ENCODE data around the gene DLGAP1. TPM values are rescaled to one million over a fixed set of nuclear protein-coding genes. Genes with fewer than 3 reads are reported as not detected.

DLGAP1 gene
- total and polyA plus RNA-seq, 9 donors: 2.0 to 42.7 (median 3.8) TPM

DNA sequence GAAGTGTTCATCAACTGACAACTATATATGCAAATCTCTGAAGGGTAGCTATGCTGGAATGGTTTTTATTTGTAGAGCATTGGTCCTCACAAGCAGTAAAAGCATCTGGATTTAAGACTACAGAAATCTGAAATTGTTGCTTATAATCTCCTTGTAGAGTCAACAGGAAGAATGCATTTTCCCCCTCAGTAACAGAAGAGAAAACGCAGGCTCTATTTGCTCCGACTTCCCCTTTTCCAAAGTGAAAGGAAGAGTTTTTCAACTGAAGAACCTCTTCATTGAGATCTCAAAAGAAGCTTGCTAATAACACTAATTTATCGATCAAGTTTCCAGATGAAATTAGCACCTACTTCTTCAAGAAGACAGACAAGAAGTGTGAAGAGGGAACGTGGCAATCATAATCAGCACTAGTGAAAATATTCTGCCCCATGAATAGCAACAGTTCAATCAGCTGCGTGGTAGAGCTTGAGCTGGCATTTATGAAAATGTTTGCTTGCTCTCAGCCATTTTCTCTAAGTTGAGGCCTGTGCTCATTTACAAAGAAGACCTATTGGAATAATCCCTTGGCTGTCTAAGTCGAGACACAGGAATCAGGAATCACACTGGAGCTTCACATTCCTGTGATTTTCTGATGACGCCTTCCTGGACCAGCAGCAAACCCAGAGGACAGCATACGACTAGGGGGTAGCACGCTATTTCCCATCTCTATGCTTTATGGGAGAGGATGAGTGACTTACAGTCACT is 961.4 kb downstream of the DLGAP1 start:
- no peak overlapping the region for H3K27ac ChIP-seq
- intact Hi-C loops (cut with DNase I): loop anchor here in 1 of 4 donors (10.0 kb wide), 1 partner anchor 81 kb away; no protein-coding TSS in a partner anchor
- 85 to 88% (median 86%) methylated on average over 9 of the region's 9 CpGs for WGBS, 3 donors

DNA sequence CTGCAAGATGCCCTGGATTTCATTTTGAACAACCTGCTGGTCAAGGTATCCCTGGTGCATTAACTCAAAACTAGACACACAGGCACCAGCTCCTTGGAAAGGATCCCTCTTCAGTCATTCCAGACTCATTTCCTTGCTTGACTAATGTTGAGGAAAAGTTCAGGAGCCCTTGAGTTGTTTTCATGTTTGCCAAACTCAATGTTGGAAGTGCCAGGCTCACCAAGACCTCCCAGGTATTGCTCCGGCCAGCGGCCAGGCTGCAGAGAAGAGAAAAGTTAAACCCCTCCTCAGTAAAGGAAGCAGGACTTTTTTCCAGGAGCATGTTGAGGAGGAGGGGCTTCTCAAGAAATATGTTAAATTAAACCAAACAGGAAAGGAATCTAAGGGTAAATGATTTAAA is 962.4 kb downstream of the DLGAP1 start:
- DNase-seq: no peak
- no peaks in the 10 kb centered on the region for H3K4me1 ChIP-seq (ENCODE audit: insufficient read depth)
- TF ChIP-seq POLR2A (IDR thresholded peaks at IDR 0.05) (no peak), EP300 (IDR thresholded peaks at IDR 0.05) (no peak)
- TF ChIP-seq, protein P1, sequence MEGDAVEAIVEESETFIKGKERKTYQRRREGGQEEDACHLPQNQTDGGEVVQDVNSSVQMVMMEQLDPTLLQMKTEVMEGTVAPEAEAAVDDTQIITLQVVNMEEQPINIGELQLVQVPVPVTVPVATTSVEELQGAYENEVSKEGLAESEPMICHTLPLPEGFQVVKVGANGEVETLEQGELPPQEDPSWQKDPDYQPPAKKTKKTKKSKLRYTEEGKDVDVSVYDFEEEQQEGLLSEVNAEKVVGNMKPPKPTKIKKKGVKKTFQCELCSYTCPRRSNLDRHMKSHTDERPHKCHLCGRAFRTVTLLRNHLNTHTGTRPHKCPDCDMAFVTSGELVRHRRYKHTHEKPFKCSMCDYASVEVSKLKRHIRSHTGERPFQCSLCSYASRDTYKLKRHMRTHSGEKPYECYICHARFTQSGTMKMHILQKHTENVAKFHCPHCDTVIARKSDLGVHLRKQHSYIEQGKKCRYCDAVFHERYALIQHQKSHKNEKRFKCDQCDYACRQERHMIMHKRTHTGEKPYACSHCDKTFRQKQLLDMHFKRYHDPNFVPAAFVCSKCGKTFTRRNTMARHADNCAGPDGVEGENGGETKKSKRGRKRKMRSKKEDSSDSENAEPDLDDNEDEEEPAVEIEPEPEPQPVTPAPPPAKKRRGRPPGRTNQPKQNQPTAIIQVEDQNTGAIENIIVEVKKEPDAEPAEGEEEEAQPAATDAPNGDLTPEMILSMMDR (IDR thresholded peaks at IDR 0.05): no peak
- H3K36me3 ChIP-seq: no peaks in the 10 kb centered on the region
- H3K27me3 ChIP-seq: no peaks in the 10 kb centered on the region
- 85 to 98% (median 85%) methylated on average over 2 of the region's 2 CpGs for WGBS, 3 donors
- intact Hi-C loops (cut with DNase I): loop anchor here in 1 of 4 donors (10.0 kb wide), 1 partner anchor 82 kb away; no protein-coding TSS in a partner anchor
- no peak overlapping the region for H3K27ac ChIP-seq
- H3K4me3 ChIP-seq: no peak overlapping the region
- no peaks in the 10 kb centered on the region for H3K9me3 ChIP-seq

More for the DNA sequence above, 961.4 kb downstream of the DLGAP1 start:
- H3K9me3 ChIP-seq: no peaks in the 10 kb centered on the region
- H3K36me3 ChIP-seq: no peaks in the 10 kb centered on the region
- no peaks in the 10 kb centered on the region for H3K4me1 ChIP-seq (ENCODE audit: insufficient read depth)
- DNase-seq: no peak
- H3K27me3 ChIP-seq: no peaks in the 10 kb centered on the region
- H3K4me3 ChIP-seq: no peak overlapping the region
- no peak for TF ChIP-seq EP300 (IDR thresholded peaks at IDR 0.05)
- TF ChIP-seq, protein P1 (IDR thresholded peaks at IDR 0.05): no peak
- no peak for TF ChIP-seq POLR2A (IDR thresholded peaks at IDR 0.05)

DNA sequence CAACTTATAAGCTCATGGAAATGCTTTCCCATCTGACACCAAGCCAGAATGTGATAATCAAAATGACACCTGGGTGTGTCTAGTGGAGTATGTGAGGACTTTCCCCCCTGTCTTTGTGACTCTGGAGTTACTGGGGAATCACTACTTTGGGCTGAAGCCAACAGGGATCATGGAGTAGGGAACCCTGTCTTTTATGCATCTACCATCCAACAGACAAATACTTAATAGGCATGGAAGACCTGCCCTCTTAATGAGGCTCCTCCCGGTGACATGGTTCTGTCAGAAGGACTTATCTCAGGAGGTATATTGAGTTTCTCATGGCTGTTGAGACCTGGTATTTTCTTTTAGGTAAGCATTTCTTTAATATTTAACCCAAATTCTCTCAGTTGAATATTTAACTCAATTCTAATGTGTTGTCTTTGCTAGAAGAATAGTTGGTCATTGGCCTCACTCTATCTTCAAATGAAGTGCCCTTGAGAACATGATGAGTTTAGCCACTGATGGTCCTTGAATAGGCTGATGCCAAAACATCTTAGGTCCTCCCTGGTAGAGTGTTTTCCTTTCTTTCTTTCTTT is 963.0 kb downstream of the DLGAP1 start:
- Histone ChIP-seq H3K9me3 (no peaks in the 10 kb centered on the region), H3K4me1 (ENCODE audit: insufficient read depth) (no peaks in the 10 kb centered on the region), H3K27ac (no peak overlapping the region), H3K27me3 (no peaks in the 10 kb centered on the region), H3K4me3 (no peak overlapping the region), H3K36me3 (no peaks in the 10 kb centered on the region)
- TF ChIP-seq POLR2A (IDR thresholded peaks at IDR 0.05): no peak
- intact Hi-C loops (cut with DNase I): loop anchor here in 1 of 4 donors (10.0 kb wide), 1 partner anchor 83 kb away; no protein-coding TSS in a partner anchor
- DNase-seq: no peak
- WGBS, 3 donors: 40 to 96% (median 89%) methylated on average over 1 of the region's 1 CpG

DNA sequence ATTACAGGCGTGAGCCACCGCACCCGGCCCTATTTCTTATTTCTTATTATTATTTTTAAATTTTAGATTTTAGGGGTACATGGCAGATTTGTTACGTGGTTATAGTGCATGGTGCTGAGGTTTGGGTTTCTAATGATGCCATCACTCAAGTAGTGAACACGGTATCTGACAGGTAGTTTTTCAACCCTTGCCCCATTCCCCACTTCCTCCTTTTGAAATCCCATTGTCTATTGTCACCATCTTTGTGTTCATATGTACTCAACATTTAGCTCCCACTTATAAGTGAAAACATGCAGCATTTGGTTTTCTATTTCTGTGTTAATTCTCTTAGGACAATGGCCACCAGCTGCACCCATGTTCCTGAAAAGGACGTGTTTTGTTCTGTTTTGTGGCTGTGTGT is 965.6 kb downstream of the DLGAP1 start:
- Histone ChIP-seq H3K27me3 (no peaks in the 10 kb centered on the region), H3K9me3 (no peaks in the 10 kb centered on the region), H3K4me1 (ENCODE audit: insufficient read depth) (no peaks in the 10 kb centered on the region), H3K27ac (no peak overlapping the region), H3K4me3 (no peak overlapping the region), H3K36me3 (no peaks in the 10 kb centered on the region)
- intact Hi-C loops (cut with DNase I): loop anchor here in 1 of 4 donors (10.0 kb wide), 1 partner anchor 75 kb away; no protein-coding TSS in a partner anchor
- TF ChIP-seq POLR2A (IDR thresholded peaks at IDR 0.05): no peak
- TF ChIP-seq, protein P1 (IDR thresholded peaks at IDR 0.05): no peak
- no peak for TF ChIP-seq EP300 (IDR thresholded peaks at IDR 0.05)
- no peak for DNase-seq
- WGBS, 3 donors: 94 to 96% (median 94%) methylated on average over 6 of the region's 6 CpGs

DNA sequence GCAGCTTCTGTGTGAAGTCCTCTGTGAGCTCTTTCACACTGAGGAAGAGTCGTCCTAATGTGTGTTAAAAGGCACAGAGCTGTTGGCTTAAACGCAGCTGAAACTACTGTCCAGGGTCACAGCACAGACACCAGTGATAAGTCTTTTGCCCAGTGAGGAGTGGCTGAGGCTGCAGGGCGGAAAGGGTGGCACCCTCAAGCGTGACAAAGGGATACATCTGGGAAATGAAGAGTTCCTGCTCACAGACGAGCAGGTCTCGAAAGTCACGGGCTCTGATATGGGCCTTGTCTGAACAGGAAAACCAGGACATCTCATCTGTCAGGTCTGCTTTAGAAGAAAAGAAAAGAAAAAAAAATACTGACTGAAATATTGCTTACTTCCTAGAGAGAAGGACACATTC is 968.6 kb downstream of the DLGAP1 start:
- no peak for DNase-seq
- 72 to 85% (median 82%) methylated on average over 7 of the region's 7 CpGs for WGBS, 3 donors

More for the DNA sequence above, 968.6 kb downstream of the DLGAP1 start:
- no peaks in the 10 kb centered on the region for H3K27me3 ChIP-seq
- no peak overlapping the region for H3K4me3 ChIP-seq
- H3K4me1 ChIP-seq (ENCODE audit: insufficient read depth): peaks cover 2% of the 10 kb centered on the region
- intact Hi-C loops (cut with DNase I): loop anchor here in 1 of 4 donors (10.0 kb wide), 1 partner anchor 78 kb away; no protein-coding TSS in a partner anchor
- no peaks in the 10 kb centered on the region for H3K9me3 ChIP-seq
- TF ChIP-seq, protein P1 (IDR thresholded peaks at IDR 0.05): no peak
- no peak for TF ChIP-seq POLR2A (IDR thresholded peaks at IDR 0.05)
- TF ChIP-seq EP300 (IDR thresholded peaks at IDR 0.05): no peak
- H3K36me3 ChIP-seq: no peaks in the 10 kb centered on the region
- no peak overlapping the region for H3K27ac ChIP-seq
